ENCODE results near the gene MAML2. TPM values are rescaled to one million over a fixed set of nuclear protein-coding genes. Genes with fewer than 3 reads are reported as not detected.

The MAML2 gene
- total RNA-seq, 1 donor from 2014 or later: 11.9 TPM

DNA sequence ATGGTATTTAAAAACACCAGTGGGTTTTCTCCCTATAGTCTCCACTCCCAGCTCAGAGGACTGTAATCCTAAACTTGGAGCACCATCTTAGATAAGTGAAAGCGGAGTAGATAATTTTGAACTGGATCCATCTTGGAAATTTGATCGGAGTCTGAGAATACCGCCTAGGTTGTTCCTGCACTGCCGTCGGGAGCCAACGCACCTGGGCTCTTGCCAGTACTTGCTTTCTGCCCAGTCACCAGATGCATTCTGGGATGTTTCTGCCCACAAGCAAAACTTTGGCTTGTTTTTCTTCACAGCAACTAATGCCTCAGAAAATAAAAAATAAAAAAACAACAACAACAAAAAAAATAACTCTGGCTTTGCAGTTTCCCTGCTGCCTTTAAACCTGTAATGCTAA lies 306.1 kb downstream of the MAML2 start:
- Mint-ChIP-seq H3K27ac (no peak overlapping the region), H3K4me1 (no peaks in the 10 kb centered on the region), H3K4me3 (no peak overlapping the region), H3K27me3 (no peaks in the 10 kb centered on the region), H3K9me3 (no peaks in the 10 kb centered on the region), H3K36me3 (ENCODE audit: low read depth) (peaks cover 6% of the 10 kb centered on the region)
- intact Hi-C loops (cut with micrococcal nuclease): no loop called here
- DNase-seq: no peak

GRCh38 chr11:96035740-96036078 lies 307.3 kb downstream of the MAML2 start:
- H3K36me3 Mint-ChIP-seq (ENCODE audit: low read depth): peaks cover 6% of the 10 kb centered on the region
- H3K4me3 Mint-ChIP-seq: no peak overlapping the region
- DNase-seq: no peak
- no peaks in the 10 kb centered on the region for H3K4me1 Mint-ChIP-seq
- H3K27ac Mint-ChIP-seq: no peak overlapping the region
- no peaks in the 10 kb centered on the region for H3K9me3 Mint-ChIP-seq
- intact Hi-C loops (cut with micrococcal nuclease): no loop called here
- H3K27me3 Mint-ChIP-seq: no peaks in the 10 kb centered on the region

DNA sequence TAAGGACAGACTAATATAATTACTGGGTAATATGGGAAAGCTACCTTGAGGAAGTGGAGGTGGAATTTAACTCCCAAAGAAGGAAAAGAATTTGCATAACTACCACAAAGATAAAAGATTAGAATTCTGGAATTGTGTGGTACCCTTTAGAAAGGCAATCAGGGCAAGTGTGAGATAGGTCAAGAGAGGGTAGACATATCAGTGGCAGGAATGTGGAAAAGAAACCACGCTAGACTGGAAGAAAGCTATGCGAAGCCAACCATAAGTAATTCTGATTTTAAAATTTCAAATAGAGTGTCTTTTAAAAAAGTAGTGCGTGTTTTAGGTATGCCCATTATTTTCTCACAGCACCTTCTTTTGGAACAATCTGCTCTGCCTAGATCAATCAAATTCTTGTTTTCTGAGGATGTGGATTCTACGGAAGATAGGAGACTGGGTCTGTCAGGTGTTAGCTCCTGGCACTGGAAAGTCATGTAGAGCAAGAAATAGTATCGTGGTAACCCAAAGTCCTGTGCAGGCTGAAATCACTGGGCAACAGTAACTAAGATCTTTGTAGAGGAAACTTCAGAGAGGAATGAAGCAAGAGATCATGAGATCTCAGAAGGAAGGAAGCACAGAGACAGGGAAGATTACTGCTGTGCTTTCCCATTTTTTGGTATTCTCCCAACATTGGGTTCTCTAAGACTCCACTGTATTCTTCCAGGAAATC lies 307.8 kb downstream of the MAML2 start:
- intact Hi-C loops (cut with micrococcal nuclease): no loop called here
- Mint-ChIP-seq H3K4me3 (no peak overlapping the region), H3K9me3 (no peaks in the 10 kb centered on the region), H3K36me3 (ENCODE audit: low read depth) (peaks cover 6% of the 10 kb centered on the region), H3K4me1 (no peaks in the 10 kb centered on the region), H3K27me3 (no peaks in the 10 kb centered on the region), H3K27ac (no peak overlapping the region)
- no peak for DNase-seq

DNA sequence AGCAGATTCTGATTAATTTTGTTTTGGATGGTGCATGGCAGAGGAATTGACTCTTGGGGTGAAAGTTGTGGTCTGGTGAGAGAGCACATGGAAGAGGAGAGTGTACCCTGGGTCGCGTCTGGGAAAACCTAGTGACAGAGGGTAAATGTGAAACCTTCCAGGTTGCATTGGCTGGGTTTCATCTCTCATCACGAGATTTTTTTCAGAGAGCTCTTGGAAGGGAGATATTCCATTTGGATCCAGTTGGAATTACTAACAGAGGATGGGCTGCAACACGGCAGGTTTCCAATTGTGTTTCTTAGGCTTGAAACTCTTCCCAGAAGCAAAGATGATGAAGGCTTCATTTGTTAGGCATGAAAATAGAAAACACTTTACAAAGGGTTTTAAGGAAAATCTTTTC lies 309.4 kb downstream of the MAML2 start:
- Mint-ChIP-seq H3K9me3 (no peaks in the 10 kb centered on the region), H3K36me3 (ENCODE audit: low read depth) (peaks cover 7% of the 10 kb centered on the region), H3K27ac (no peak overlapping the region), H3K4me3 (no peak overlapping the region), H3K27me3 (no peaks in the 10 kb centered on the region), H3K4me1 (no peaks in the 10 kb centered on the region)
- intact Hi-C loops (cut with micrococcal nuclease): no loop called here
- DNase-seq: no peak

- H3K36me3 Mint-ChIP-seq (ENCODE audit: low read depth): peaks cover 7% of the 10 kb centered on the region
- no peak overlapping the region for H3K27ac Mint-ChIP-seq
- H3K4me1 Mint-ChIP-seq: peaks cover under 1% of the 10 kb centered on the region
- no peaks in the 10 kb centered on the region for H3K27me3 Mint-ChIP-seq
- no peaks in the 10 kb centered on the region for H3K9me3 Mint-ChIP-seq
- H3K4me3 Mint-ChIP-seq: no peak overlapping the region
- intact Hi-C loops (cut with micrococcal nuclease): no loop called here
- DNase-seq: no peak
Measured at GRCh38 chr11:96033095-96033494, 309.9 kb downstream of the MAML2 start.

GRCh38 chr11:96028746-96029145 lies 314.2 kb downstream of the MAML2 start:
- H3K9me3 Mint-ChIP-seq: no peaks in the 10 kb centered on the region
- no peak for DNase-seq
- intact Hi-C loops (cut with micrococcal nuclease): no loop called here
- no peak overlapping the region for H3K27ac Mint-ChIP-seq
- H3K4me3 Mint-ChIP-seq: no peak overlapping the region
- H3K27me3 Mint-ChIP-seq: no peaks in the 10 kb centered on the region
- peaks cover 7% of the 10 kb centered on the region for H3K36me3 Mint-ChIP-seq (ENCODE audit: low read depth)
- peaks cover 14% of the 10 kb centered on the region for H3K4me1 Mint-ChIP-seq

- intact Hi-C loops (cut with micrococcal nuclease): no loop called here
- no peak overlapping the region for H3K4me3 Mint-ChIP-seq
- H3K36me3 Mint-ChIP-seq (ENCODE audit: low read depth): peaks cover 1% of the 10 kb centered on the region
- H3K27me3 Mint-ChIP-seq: no peaks in the 10 kb centered on the region
- peaks cover 17% of the 10 kb centered on the region for H3K4me1 Mint-ChIP-seq
- H3K9me3 Mint-ChIP-seq: no peaks in the 10 kb centered on the region
- H3K27ac Mint-ChIP-seq: no peak overlapping the region
- no peak for DNase-seq
Measured at GRCh38 chr11:96027021-96027420, 316.0 kb downstream of the MAML2 start.

- no peaks in the 10 kb centered on the region for H3K9me3 Mint-ChIP-seq
- H3K4me3 Mint-ChIP-seq: no peak overlapping the region
- intact Hi-C loops (cut with micrococcal nuclease): no loop called here
- no peaks in the 10 kb centered on the region for H3K27me3 Mint-ChIP-seq
- peaks cover 1% of the 10 kb centered on the region for H3K36me3 Mint-ChIP-seq (ENCODE audit: low read depth)
- no peak overlapping the region for H3K27ac Mint-ChIP-seq
- no peak for DNase-seq
- peaks cover 17% of the 10 kb centered on the region for H3K4me1 Mint-ChIP-seq
Measured at GRCh38 chr11:96026310-96026709, 316.7 kb downstream of the MAML2 start.

DNA sequence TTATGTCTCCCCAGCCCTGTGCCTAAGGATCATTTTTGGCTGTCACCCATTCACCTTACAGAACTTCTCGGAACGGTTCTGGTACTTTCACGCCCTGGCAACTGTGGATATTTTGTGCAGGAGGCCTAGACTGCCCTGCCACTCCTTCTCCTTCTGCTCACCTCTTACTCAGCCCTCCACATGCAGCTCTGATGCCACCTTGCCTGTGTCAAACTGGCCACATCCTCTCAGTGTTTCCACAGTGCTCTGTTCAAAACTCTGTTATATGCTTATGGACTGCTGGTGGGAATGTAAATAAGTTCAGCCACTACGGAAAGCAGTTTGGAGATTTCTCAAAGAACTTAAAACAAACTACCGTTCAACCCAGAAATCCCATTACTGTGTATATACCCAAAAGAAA lies 318.3 kb downstream of the MAML2 start:
- intact Hi-C loops (cut with micrococcal nuclease): no loop called here
- Mint-ChIP-seq H3K36me3 (ENCODE audit: low read depth) (peaks cover 1% of the 10 kb centered on the region), H3K27me3 (no peaks in the 10 kb centered on the region), H3K4me1 (peaks cover 20% of the 10 kb centered on the region), H3K27ac (no peak overlapping the region), H3K9me3 (no peaks in the 10 kb centered on the region), H3K4me3 (no peak overlapping the region)
- DNase-seq: no peak

- H3K9me3 Mint-ChIP-seq: no peaks in the 10 kb centered on the region
- peaks cover 20% of the 10 kb centered on the region for H3K4me1 Mint-ChIP-seq
- no peak for DNase-seq
- H3K27me3 Mint-ChIP-seq: no peaks in the 10 kb centered on the region
- H3K36me3 Mint-ChIP-seq (ENCODE audit: low read depth): no peaks in the 10 kb centered on the region
- intact Hi-C loops (cut with micrococcal nuclease): no loop called here
- H3K27ac Mint-ChIP-seq: no peak overlapping the region
- H3K4me3 Mint-ChIP-seq: no peak overlapping the region
Measured at GRCh38 chr11:96023275-96023674, 319.7 kb downstream of the MAML2 start.

GRCh38 chr11:96021901-96022650 lies 320.9 kb downstream of the MAML2 start:
- intact Hi-C loops (cut with micrococcal nuclease): no loop called here
- H3K4me1 Mint-ChIP-seq: peaks cover 18% of the 10 kb centered on the region
- no peak overlapping the region for H3K27ac Mint-ChIP-seq
- H3K36me3 Mint-ChIP-seq (ENCODE audit: low read depth): no peaks in the 10 kb centered on the region
- H3K4me3 Mint-ChIP-seq: no peak overlapping the region
- no peaks in the 10 kb centered on the region for H3K27me3 Mint-ChIP-seq
- no peaks in the 10 kb centered on the region for H3K9me3 Mint-ChIP-seq
- no peak for DNase-seq

DNA sequence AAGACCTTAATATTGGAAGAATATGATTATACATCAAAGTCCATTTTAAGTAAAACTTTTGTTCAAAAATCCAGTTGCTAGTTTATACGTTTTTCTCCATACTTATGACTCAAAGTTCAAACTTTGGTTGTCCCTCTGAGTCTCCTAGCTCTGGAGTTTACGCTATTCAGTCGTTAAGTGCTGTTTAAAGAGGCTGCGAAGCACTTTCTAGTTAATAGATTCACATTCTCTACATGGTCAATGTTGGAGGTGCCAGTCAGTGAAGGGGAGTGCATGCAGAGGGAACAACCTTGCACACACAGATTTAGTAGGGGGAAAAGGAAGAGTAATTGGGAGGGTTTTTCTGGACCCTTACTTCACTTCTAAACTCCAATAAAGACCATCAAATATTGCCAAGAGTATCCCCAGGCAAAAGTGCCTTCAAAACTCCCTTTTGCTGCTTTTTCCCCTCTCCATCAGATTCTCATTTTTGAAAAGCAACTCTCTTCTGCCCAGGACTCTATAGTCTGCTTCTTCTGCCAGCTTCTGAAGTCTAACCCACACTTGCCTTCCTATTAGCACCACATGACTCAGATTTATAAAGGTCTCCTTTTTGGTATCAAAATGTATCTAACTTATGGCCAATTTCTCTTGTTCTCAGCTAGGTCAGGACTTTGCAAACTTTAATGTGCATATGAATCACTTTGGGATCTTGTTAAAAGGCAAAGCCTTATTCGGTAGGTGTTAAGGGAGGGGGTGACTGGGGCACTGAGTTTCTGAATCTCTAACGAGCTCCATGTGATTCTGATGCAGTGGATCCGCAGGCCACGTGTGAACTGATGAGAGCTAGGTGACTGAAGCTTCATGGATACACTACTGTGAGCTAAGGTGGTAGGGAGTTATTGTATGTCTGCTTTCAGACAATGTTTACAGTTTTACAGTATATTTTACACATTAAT lies 322.9 kb downstream of the MAML2 start:
- no peaks in the 10 kb centered on the region for H3K9me3 Mint-ChIP-seq
- no peaks in the 10 kb centered on the region for H3K27me3 Mint-ChIP-seq
- no peaks in the 10 kb centered on the region for H3K36me3 Mint-ChIP-seq (ENCODE audit: low read depth)
- no peak overlapping the region for H3K4me3 Mint-ChIP-seq
- intact Hi-C loops (cut with micrococcal nuclease): no loop called here
- H3K4me1 Mint-ChIP-seq: peaks cover 25% of the 10 kb centered on the region
- DNase-seq: no peak
- H3K27ac Mint-ChIP-seq: no peak overlapping the region

GRCh38 chr11:96019281-96019680 lies 323.7 kb downstream of the MAML2 start:
- intact Hi-C loops (cut with micrococcal nuclease): no loop called here
- Mint-ChIP-seq H3K4me1 (peaks cover 26% of the 10 kb centered on the region), H3K27me3 (no peaks in the 10 kb centered on the region), H3K4me3 (no peak overlapping the region), H3K36me3 (ENCODE audit: low read depth) (no peaks in the 10 kb centered on the region), H3K9me3 (no peaks in the 10 kb centered on the region), H3K27ac (no peak overlapping the region)
- no peak for DNase-seq

- intact Hi-C loops (cut with micrococcal nuclease): no loop called here
Measured at GRCh38 chr11:96017856-96018255, 325.1 kb downstream of the MAML2 start.

More at GRCh38 chr11:96017856-96018255, 325.1 kb downstream of the MAML2 start:
- no peak for DNase-seq
- H3K36me3 Mint-ChIP-seq (ENCODE audit: low read depth): no peaks in the 10 kb centered on the region
- H3K27ac Mint-ChIP-seq: no peak overlapping the region
- no peaks in the 10 kb centered on the region for H3K27me3 Mint-ChIP-seq
- H3K4me1 Mint-ChIP-seq: peaks cover 38% of the 10 kb centered on the region
- H3K4me3 Mint-ChIP-seq: no peak overlapping the region
- no peaks in the 10 kb centered on the region for H3K9me3 Mint-ChIP-seq
